MM.1S (cell line): ENCODE measurements around the gene SH3BP2.
A peak's percentile ranks its signal among the peaks of the same experiment; 100 is the strongest.

ENCODE experiments used
- DNase-seq: peaks from one replicate; pipeline ENCODE4 v3.0.0-alpha.2; 2015
- H2AFZ ChIP-seq: fragments of 300-600 bp; sonication (generic); 2 replicates; pipeline ENCODE4 v1.6.0; 2016; ENCODE audit warnings: antibody characterized with exemption, low read length
- H3F3A ChIP-seq: fragments of 300-600 bp; sonication (generic); 2 replicates; pipeline ENCODE4 v1.6.1; 2016; ENCODE audit warnings: mild to moderate bottlenecking, antibody characterized with exemption, low read length, moderate library complexity, mixed read lengths; ENCODE audit not compliant: insufficient read depth
- H3K27ac ChIP-seq: fragments of 300-600 bp; sonication (generic); 2 replicates; pipeline ENCODE4 v1.5.1; 2016; ENCODE audit warnings: mild to moderate bottlenecking, low read length
- H3K27me3 ChIP-seq: fragments of 300-600 bp; sonication (generic); replicated peaks from 2 replicates; pipeline ENCODE4 v1.6.0; 2016; ENCODE audit warnings: low read length; ENCODE audit not compliant: insufficient read depth
- H3K36me3 ChIP-seq: fragments of 300-600 bp; sonication (generic); replicated peaks from 2 replicates; pipeline ENCODE4 v1.6.1; 2016; ENCODE audit warnings: mild to moderate bottlenecking, low read length, mixed read lengths; ENCODE audit not compliant: insufficient read depth
- H3K4me1 ChIP-seq: fragments of 300-600 bp; sonication (generic); 2 replicates; pipeline ENCODE4 v1.6.1; 2016; ENCODE audit warnings: low read length, mixed read lengths
- H3K4me2 ChIP-seq: fragments of 300-600 bp; sonication (generic); 2 replicates; pipeline ENCODE4 v1.6.0; 2016; ENCODE audit warnings: low read depth, low read length
- H3K4me3 ChIP-seq: fragments of 300-600 bp; sonication (generic); 2 replicates; pipeline ENCODE4 v1.5.1; 2016; ENCODE audit warnings: low read length, mixed read lengths
- H3K79me2 ChIP-seq: fragments of 300-600 bp; sonication (generic); 2 replicates; pipeline ENCODE4 v1.6.1; 2016; ENCODE audit warnings: mixed run types, low read length, mixed read lengths
- H3K9ac ChIP-seq: fragments of 300-600 bp; sonication (generic); 2 replicates; pipeline ENCODE4 v1.6.1; 2016; ENCODE audit warnings: low read length, mixed read lengths
- H3K9me2 ChIP-seq: fragments of 300-600 bp; sonication (generic); replicated peaks from 2 replicates; pipeline ENCODE4 v1.6.1; 2016; ENCODE audit warnings: mild to moderate bottlenecking, low read length, mixed read lengths; ENCODE audit not compliant: insufficient read depth
- H3K9me3 ChIP-seq: fragments of 300-600 bp; sonication (generic); replicated peaks from 2 replicates; pipeline ENCODE4 v1.6.1; 2016; ENCODE audit warnings: mild to moderate bottlenecking, low read length, mixed read lengths; ENCODE audit not compliant: insufficient read depth
- H4K20me1 ChIP-seq: fragments of 300-600 bp; sonication (generic); 2 replicates; pipeline ENCODE4 v1.6.1; 2016; ENCODE audit warnings: mild to moderate bottlenecking, low read length, moderate library complexity, mixed read lengths; ENCODE audit not compliant: insufficient read depth
- CTCF ChIP-seq: fragments of 300-600 bp; sonication (generic); IDR thresholded peaks from 2 replicates; pipeline ENCODE4 v1.5.1; 2016; ENCODE audit warnings: antibody characterized with exemption, low read length, mixed read lengths
- EZH2 ChIP-seq: fragments of 300-600 bp; sonication (generic); optimal IDR thresholded peaks from 2 replicates; pipeline ENCODE3; 2017; ENCODE audit warnings: low read depth, mild to moderate bottlenecking, antibody characterized with exemption, low read length, mixed read lengths
- EZH2phosphoT487 ChIP-seq: fragments of 300-600 bp; sonication (generic); IDR thresholded peaks from 2 replicates; pipeline ENCODE4 v1.6.1; 2018; ENCODE audit warnings: antibody characterized with exemption, low read length

The SH3BP2 gene

GRCh38 chr4:2792711-2793585, at the start of gene SH3BP2:
Gene SH3BP2 (plus strand): TSS chr4:2793085. CDS start chr4:2820618, 27,533 bp downstream.
- peak within 1 kb of the TSS; percentile 47 for H3K4me3 ChIP-seq
- H3F3A ChIP-seq, result no peaks in the 10 kb centered on the region
- H4K20me1 ChIP-seq, result no peaks in the 10 kb centered on the region
- no peak within 1 kb of the TSS for H3K27ac ChIP-seq
- peaks cover 8% of the 10 kb centered on the region for H3K4me1 ChIP-seq
- H3K9me2 ChIP-seq, result no peaks in the 10 kb centered on the region
- peak within 1 kb of the TSS; percentile 83 for H3K4me2 ChIP-seq
- no peaks in the 10 kb centered on the region for H3K36me3 ChIP-seq
- TF ChIP-seq EZH2 (no peak), CTCF (no peak), EZH2phosphoT487 (no peak)
- H3K79me2 ChIP-seq, result no peaks in the 10 kb centered on the region
- peak; percentile 67 for DNase-seq
- no peaks in the 10 kb centered on the region for H3K9me3 ChIP-seq
- peak within 1 kb of the TSS; percentile 44; the same call in 1 of the 2 replicates for H3K9ac ChIP-seq
- H3K27me3 ChIP-seq, result no peaks in the 10 kb centered on the region
- H2AFZ ChIP-seq, result peak within 1 kb of the TSS; percentile 48

GRCh38 chr4:2743518-2744445, 49.1 kb upstream of the SH3BP2 start:
- Histone ChIP-seq H3K27me3 (no peaks in the 10 kb centered on the region), H3K27ac (peak overlapping the region; percentile 35; the same call in 1 of the 2 replicates), H3K9me2 (no peaks in the 10 kb centered on the region), H3K9ac (no peak overlapping the region), H3K79me2 (peaks cover 23% of the 10 kb centered on the region), H2AFZ (no peak overlapping the region), H4K20me1 (no peaks in the 10 kb centered on the region), H3K36me3 (peaks cover 7% of the 10 kb centered on the region; the same call in 1 of the 2 replicates), H3K9me3 (no peaks in the 10 kb centered on the region), H3K4me1 (peaks cover 40% of the 10 kb centered on the region), H3K4me2 (no peak overlapping the region), H3F3A (peaks cover 32% of the 10 kb centered on the region), H3K4me3 (no peak overlapping the region)
- DNase-seq, result peak; percentile 12
- no peak for TF ChIP-seq CTCF
- no peak for TF ChIP-seq EZH2phosphoT487

- no peaks in the 10 kb centered on the region for H3K27me3 ChIP-seq
- H3K36me3 ChIP-seq, result peaks cover 7% of the 10 kb centered on the region; the same call in 1 of the 2 replicates
- no peak overlapping the region for H3K9ac ChIP-seq
- peak overlapping the region; percentile 88; the same call in 1 of the 2 replicates for H3K27ac ChIP-seq
- no peaks in the 10 kb centered on the region for H4K20me1 ChIP-seq
- peaks cover 32% of the 10 kb centered on the region for H3F3A ChIP-seq
- no peaks in the 10 kb centered on the region for H3K9me2 ChIP-seq
- no peaks in the 10 kb centered on the region for H3K9me3 ChIP-seq
- no peak for DNase-seq
- no peak overlapping the region for H2AFZ ChIP-seq
- H3K79me2 ChIP-seq, result peaks cover 33% of the 10 kb centered on the region
- no peak overlapping the region for H3K4me3 ChIP-seq
- no peak overlapping the region for H3K4me2 ChIP-seq
- no peak for TF ChIP-seq CTCF
- TF ChIP-seq EZH2, result no peak
- no peak for TF ChIP-seq EZH2phosphoT487
- H3K4me1 ChIP-seq, result peaks cover 40% of the 10 kb centered on the region
Measured at GRCh38 chr4:2744576-2745270, 48.2 kb upstream of the SH3BP2 start.
